Endothelial cell of umbilical vein (primary cell): ENCODE data around the gene NOLC1. TPM values are rescaled to one million over a fixed set of nuclear protein-coding genes. Genes with fewer than 3 reads are reported as not detected.
"Not testable (repeated sequence)": the region's sequence is repeated elsewhere in the genome, so short reads cannot be mapped to it uniquely, and the experiment has no call there.

Source experiments
- BruUV-seq: library from RNA; stranded (reverse); fragments of 400-500 nt; replicated peaks from 2 replicates; lab custom pipeline; 2021; lab: Mats Ljungman, UMichigan
- CTCF ChIA-PET: fragments of 300-600, 350-600 bp; sonication (Branson Sonifier 250); formaldehyde crosslinking; loops from one replicate; lab custom pipeline; 2021; ENCODE audit warnings: antibody characterized with exemption, inconsistent platforms; lab: Charles Lee
- POLR2A ChIA-PET: fragments of 300-600, 350-600 bp; sonication (Branson Sonifier 250); formaldehyde crosslinking; loops from one replicate; lab custom pipeline; 2021; ENCODE audit warnings: antibody characterized with exemption, inconsistent platforms; lab: Charles Lee
- DNase-seq: peaks from one replicate; pipeline ENCODE4 v3.0.0-alpha.2; 2011; ENCODE audit warnings: low read depth, low spot score
- FAIRE-seq: peaks from 2 replicates; lab custom pipeline; 2011; peaks lifted over from hg19 to GRCh38; lab: Jason Lieb, UNC
- H2AFZ ChIP-seq: 2 replicates; pipeline ENCODE4 v1.6.0; 2012; ENCODE audit warnings: low read depth, low read length, control low read depth, inconsistent platforms
- H3K27ac ChIP-seq: 2 replicates; pipeline ENCODE4 v1.5.1; 2011; ENCODE audit warnings: low read depth, mild to moderate bottlenecking, control low read depth, low read length, moderate library complexity; ENCODE audit not compliant: insufficient read depth
- H3K27me3 ChIP-seq, 2 experiments: 2 replicates each; pipeline versions ENCODE4 v1.6.0 to v1.6.1; 2011; ENCODE audit warnings: low read length in 2 of 2, mixed read lengths in 1 of 2; ENCODE audit not compliant: control insufficient read depth in 2 of 2, insufficient read depth in 2 of 2
- H3K36me3 ChIP-seq, 2 experiments: 2 replicates in 1 of 2; 3 replicates in 1 of 2; pipeline ENCODE4 v1.5.1; 2011; ENCODE audit warnings: low read length in 2 of 2, mild to moderate bottlenecking in 1 of 2, moderate library complexity in 1 of 2; ENCODE audit not compliant: control insufficient read depth in 2 of 2, insufficient read depth in 2 of 2; ENCODE audit errors: extremely low read depth in 1 of 2
- H3K4me1 ChIP-seq: 3 replicates; pipeline ENCODE4 v1.5.1; 2011; ENCODE audit warnings: mild to moderate bottlenecking, low read length; ENCODE audit not compliant: control insufficient read depth, insufficient read depth; ENCODE audit errors: extremely low read depth
- H3K4me2 ChIP-seq: 2 replicates; pipeline ENCODE4 v1.6.1; 2011; ENCODE audit warnings: low read length, control low read depth, mixed read lengths; ENCODE audit not compliant: insufficient read depth
- H3K4me3 ChIP-seq, 3 experiments: fragments of 200-600 bp in 1 of 3; sonication (generic), shearing (Covaris generic) in 1 of 3; replicated peaks in 1 of 3; 2 replicates each; pipeline ENCODE4 v1.5.1; 2011 to 2016; ENCODE audit warnings: control low read depth in 3 of 3, low read length in 3 of 3, mild to moderate bottlenecking in 2 of 3, inconsistent platforms in 1 of 3, low read depth in 1 of 3, moderate library complexity in 1 of 3; ENCODE audit not compliant: insufficient read depth in 1 of 3
- H3K79me2 ChIP-seq: 2 replicates; pipeline ENCODE4 v1.6.0; 2012; ENCODE audit warnings: low read length, inconsistent platforms; ENCODE audit not compliant: control insufficient read depth, insufficient read depth
- H3K9ac ChIP-seq: replicated peaks from 2 replicates; pipeline ENCODE3; 2011; ENCODE audit warnings: low read length, control low read depth; ENCODE audit not compliant: insufficient read depth; ENCODE audit errors: extremely low read depth
- H3K9me1 ChIP-seq: replicated peaks from 3 replicates; pipeline ENCODE4 v1.6.0; 2011; ENCODE audit warnings: mild to moderate bottlenecking, low read length; ENCODE audit not compliant: control insufficient read depth, insufficient read depth; ENCODE audit errors: extremely low read depth
- H3K9me3 ChIP-seq: replicated peaks from 2 replicates; pipeline ENCODE4 v1.5.1; 2012; ENCODE audit warnings: low read length, inconsistent platforms; ENCODE audit not compliant: control insufficient read depth, insufficient read depth
- H4K20me1 ChIP-seq: replicated peaks from 2 replicates; pipeline ENCODE3; 2011; ENCODE audit warnings: mild to moderate bottlenecking, low read length; ENCODE audit not compliant: control insufficient read depth, insufficient read depth; ENCODE audit errors: extremely low read depth
- FOS ChIP-seq: IDR thresholded peaks from 2 replicates; pipeline ENCODE4 v1.6.1; 2011; ENCODE audit warnings: mild to moderate bottlenecking, low read length, moderate library complexity, borderline replicate concordance; ENCODE audit not compliant: insufficient read depth
- dilution Hi-C: fragments of 300-500 bp; cut with MboI; formaldehyde crosslinking; loops from one replicate; pipeline ENCODE4 v1.15.0; 2019; ENCODE audit warnings: low sequenced_read_pairs; ENCODE audit not compliant: extremely low pct_ligation_motif_present
- intact Hi-C: fragments of 100-400 bp; cut with micrococcal nuclease; formaldehyde crosslinking; loops from one replicate; pipeline ENCODE4 v1.10.0; 2022
- polyA plus RNA-seq, 4 experiments: library from polyadenylated mRNA; depleted of rRNA in 3 of 4; stranded (reverse) in 3 of 4; unstranded in 1 of 4; fragments of >200 nt; gene quantifications; 2 replicates each; pipeline versions ENCODE4 v1.2.1 to v1.2.3, GENCODE V29; 2011 to 2012; ENCODE audit warnings: missing spikeins in 1 of 4
- total RNA-seq: library from RNA; stranded (reverse); gene quantifications from 2 replicates; pipeline ENCODE4 v1.2.3, GENCODE V29; 2021

The NOLC1 gene
- total and polyA plus RNA-seq, 2 donors (not counting 3 experiments of a cell fraction or from before 2014, with no cell fraction given) = 32.1 to 73.1 TPM

DNA sequence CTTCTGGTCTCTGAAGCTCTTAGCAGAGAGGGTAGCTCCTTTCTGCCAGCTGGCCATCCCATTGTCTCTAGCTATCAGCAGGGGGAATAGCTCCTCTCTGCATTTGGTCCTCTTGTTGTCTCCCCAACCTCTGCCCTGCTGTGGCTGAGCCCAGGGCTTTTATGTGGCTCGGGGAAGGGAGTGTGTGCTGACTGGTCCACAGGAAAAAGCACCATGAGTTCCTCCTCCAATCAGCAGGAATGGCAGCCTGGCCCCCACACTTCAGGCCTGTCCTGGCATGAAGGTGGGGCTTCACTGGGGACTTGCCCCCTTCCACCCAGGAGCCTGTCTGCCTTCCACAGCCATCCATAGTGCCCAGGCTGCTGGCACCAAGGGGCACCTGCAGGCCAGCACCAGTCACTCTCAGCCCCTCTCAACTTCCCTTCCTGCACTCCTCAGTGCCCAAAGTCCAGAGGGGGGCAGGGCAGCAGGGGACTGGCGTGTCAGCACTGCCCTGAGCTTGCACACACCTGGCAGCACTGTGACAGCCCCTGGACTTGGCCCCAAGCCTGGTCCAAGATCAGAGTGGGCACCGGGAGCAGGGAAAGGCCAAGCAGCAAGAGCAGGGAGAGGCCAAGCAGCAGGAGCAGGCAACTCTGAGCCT lies 36.2 kb downstream of the NOLC1 start:
- ChIA-PET CTCF (interaction anchor here (0.9 to 1.3 kb wide), 3 partner anchors 19 to 164 kb away, joined by 3 to 4 read pairs (median 3); no protein-coding TSS in a partner anchor), POLR2A (no interaction called here)
- H3K9me3 ChIP-seq = no peaks in the 10 kb centered on the region

DNA sequence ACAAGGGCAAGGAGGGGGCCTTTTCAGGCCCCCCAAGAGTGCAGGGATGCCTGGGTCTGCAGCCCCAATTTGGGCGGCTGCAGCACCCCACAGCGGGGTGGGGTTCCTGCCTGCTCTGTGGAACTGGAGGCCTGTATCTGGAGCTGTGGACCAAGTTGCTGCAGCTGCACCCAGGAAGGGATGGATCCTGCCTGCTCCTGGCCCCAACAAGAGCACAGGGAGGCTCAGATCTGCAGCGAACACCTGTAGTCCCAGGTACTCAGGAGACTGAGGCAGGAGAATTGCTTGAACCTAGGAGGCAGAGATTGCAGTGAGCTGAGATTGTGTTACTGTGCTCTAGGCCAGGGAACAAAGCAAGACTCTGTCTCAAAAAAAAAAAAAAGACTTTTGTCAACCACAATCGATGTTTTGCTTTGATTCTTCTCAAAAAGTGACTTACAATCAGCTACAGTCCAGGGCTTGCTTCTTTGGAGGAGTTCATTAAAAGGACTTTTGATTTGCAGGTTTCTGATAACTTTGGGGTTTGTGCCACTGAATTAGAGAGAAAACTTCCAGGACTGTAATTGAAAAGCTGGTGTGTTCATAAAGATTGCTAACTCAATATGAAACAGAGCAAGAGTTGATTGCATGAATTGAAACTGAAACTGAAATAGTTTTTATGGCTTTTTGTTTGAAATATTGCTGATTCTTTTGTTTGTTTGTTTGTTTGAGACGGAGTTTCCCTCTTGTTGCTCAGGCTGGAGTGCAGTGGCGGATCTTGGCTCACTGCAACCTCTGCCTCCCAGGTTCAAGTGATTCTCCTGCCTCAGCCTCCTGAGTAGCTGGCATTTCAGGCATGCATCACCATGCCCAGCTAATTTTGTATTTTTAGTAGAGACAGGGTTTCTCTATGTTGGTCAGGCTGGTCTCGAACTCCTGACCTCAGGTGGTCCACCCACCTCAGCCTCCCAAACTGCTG lies 37.0 kb downstream of the NOLC1 start:
- H4K20me1 ChIP-seq, H3K27me3 ChIP-seq, H3K36me3 ChIP-seq, H2AFZ ChIP-seq, H3K9me1 ChIP-seq, H3K27ac ChIP-seq, POLR2A ChIA-PET, dilution Hi-C loops, H3K4me1 ChIP-seq, DNase-seq, H3K4me3 ChIP-seq, H3K79me2 ChIP-seq, H3K9ac ChIP-seq, intact Hi-C loops, H3K9me3 ChIP-seq, H3K4me2 ChIP-seq, BruUV-seq: not testable (repeated sequence)
- FAIRE-seq = peak; percentile 35
- CTCF ChIA-PET = interaction anchor here (0.7 to 1.8 kb wide), 4 partner anchors 12 to 163 kb away, joined by 3 to 6 read pairs (median 3); no protein-coding TSS in a partner anchor

More for the DNA sequence above, 36.2 kb downstream of the NOLC1 start:
- H3K79me2 ChIP-seq = no peaks in the 10 kb centered on the region
- dilution Hi-C loops (no loop called here), intact Hi-C loops (no loop called here)
- H2AFZ ChIP-seq = no peak overlapping the region
- no peaks in the 10 kb centered on the region for H3K9me1 ChIP-seq
- DNase-seq (no peak), FAIRE-seq (no peak)
- H4K20me1 ChIP-seq = no peaks in the 10 kb centered on the region
- no peak overlapping the region for H3K4me2 ChIP-seq
- no peaks in the 10 kb centered on the region for H3K4me1 ChIP-seq
- no peak overlapping the region for H3K27ac ChIP-seq
- no peak overlapping the region for H3K9ac ChIP-seq
- H3K27me3 ChIP-seq = peaks cover 3% of the 10 kb centered on the region in 2 experiments
- no peak for TF ChIP-seq FOS
- H3K4me3 ChIP-seq = no peak overlapping the region
- no peaks in the 10 kb centered on the region for H3K36me3 ChIP-seq
- BruUV-seq = no TSS peak
